Liver (tissue), 9 donors: ENCODE data around the gene WWP2. TPM values are rescaled to one million over a fixed set of nuclear protein-coding genes. Genes with fewer than 3 reads are reported as not detected.
"Not testable (repeated sequence)": the region's sequence is repeated elsewhere in the genome, so short reads cannot be mapped to it uniquely, and the experiment has no call there.

Experiments
- DNase-seq: peaks from one replicate; pipeline ENCODE4 v3.0.0-alpha.2; 2017; ENCODE audit warnings: low spot score
- H3K27ac ChIP-seq, 2 donors: one replicate each; pipeline ENCODE4 v1.7.0; 2013; ENCODE audit warnings: inconsistent platforms in 2 of 2, low read length in 2 of 2, control low read depth in 1 of 2, low read depth in 1 of 2, mild to moderate bottlenecking in 1 of 2
- H3K27me3 ChIP-seq, 4 donors: one replicate each; pipeline versions ENCODE4 v1.6.1 to v1.7.0; 2013; ENCODE audit warnings: low read length in 3 of 4, inconsistent platforms in 1 of 4, mild to moderate bottlenecking in 1 of 4, moderate library complexity in 1 of 4; ENCODE audit not compliant: control insufficient read depth in 4 of 4, insufficient read depth in 4 of 4
- H3K36me3 ChIP-seq, 4 donors: one replicate each; pipeline versions ENCODE4 v1.6.1 to v1.7.0; 2013; ENCODE audit warnings: low read length in 3 of 4, mild to moderate bottlenecking in 3 of 4, low read depth in 1 of 4, moderate library complexity in 1 of 4; ENCODE audit not compliant: control insufficient read depth in 4 of 4, insufficient read depth in 3 of 4
- H3K4me1 ChIP-seq, 4 donors: one replicate each; pipeline versions ENCODE4 v1.6.1 to v1.7.0; 2013; ENCODE audit warnings: low read length in 3 of 4, mild to moderate bottlenecking in 3 of 4, moderate library complexity in 1 of 4; ENCODE audit not compliant: control insufficient read depth in 4 of 4, insufficient read depth in 4 of 4
- H3K4me3 ChIP-seq, 3 donors: one replicate each; pipeline versions ENCODE4 v1.6.1 to v1.7.0; 2013; ENCODE audit warnings: low read length in 3 of 3, control low read depth in 1 of 3, low read depth in 1 of 3, mild to moderate bottlenecking in 1 of 3
- H3K9ac ChIP-seq, 2 donors: one replicate each; pipeline ENCODE4 v1.7.0; 2013; ENCODE audit warnings: low read length in 2 of 2, mild to moderate bottlenecking in 2 of 2, moderate library complexity in 2 of 2, control low read depth in 1 of 2, low read depth in 1 of 2
- H3K9me3 ChIP-seq, 4 donors: one replicate each; pipeline versions ENCODE4 v1.6.1 to v1.7.0; 2013; ENCODE audit warnings: low read length in 3 of 4; ENCODE audit not compliant: control insufficient read depth in 4 of 4
- ATF3 ChIP-seq: IDR thresholded peaks from 2 replicates; pipeline ENCODE4 v1.6.1; 2016; ENCODE audit warnings: antibody characterized with exemption
- EGR1 ChIP-seq, 2 donors: IDR thresholded peaks; 2 replicates each; pipeline ENCODE4 v1.6.1; 2016 to 2018; ENCODE audit warnings: antibody characterized with exemption in 2 of 2, low read depth in 2 of 2
- FOXA1 ChIP-seq: IDR thresholded peaks from 2 replicates; pipeline ENCODE4 v1.6.1; 2016; ENCODE audit warnings: antibody characterized with exemption
- FOXA2 ChIP-seq: IDR thresholded peaks from 2 replicates; pipeline ENCODE4 v1.6.1; 2016; ENCODE audit warnings: antibody characterized with exemption
- HNF4A ChIP-seq, 2 donors: conservative IDR thresholded peaks; 2 replicates each; pipeline ENCODE4 v1.6.1; 2016; ENCODE audit warnings: antibody characterized with exemption in 2 of 2, mild to moderate bottlenecking in 2 of 2
- HNF4G ChIP-seq: IDR thresholded peaks from 2 replicates; pipeline ENCODE4 v1.6.1; 2016; ENCODE audit warnings: antibody characterized with exemption
- JUND ChIP-seq, 2 donors: IDR thresholded peaks; 2 replicates each; pipeline ENCODE4 v1.6.1; 2016; ENCODE audit warnings: antibody characterized with exemption in 2 of 2
- MAX ChIP-seq: IDR thresholded peaks from 2 replicates; pipeline ENCODE4 v1.6.1; 2016; ENCODE audit warnings: antibody characterized with exemption
- NR2F2 ChIP-seq: IDR thresholded peaks from 2 replicates; pipeline ENCODE4 v1.6.1; 2016; ENCODE audit warnings: antibody characterized with exemption
- RAD21 ChIP-seq, 2 donors: IDR thresholded peaks; 2 replicates each; pipeline ENCODE4 v1.6.1; 2016; ENCODE audit warnings: antibody characterized with exemption in 2 of 2, mild to moderate bottlenecking in 2 of 2
- RXRA ChIP-seq, 2 donors: IDR thresholded peaks; 2 replicates each; pipeline ENCODE4 v1.6.1; 2017 to 2018; ENCODE audit warnings: antibody characterized with exemption in 2 of 2, mild to moderate bottlenecking in 1 of 2
- SP1 ChIP-seq: IDR thresholded peaks from 2 replicates; pipeline ENCODE4 v1.6.1; 2018; ENCODE audit warnings: antibody characterized with exemption, mild to moderate bottlenecking
- whole genome bisulfite sequencing: extraction: QIAGEN DNeasy Blood & Tissue Kit; methylation state at CpG from one replicate; pipeline ENCODE4 v1.1.7; 2013; 5-methylcytosine and 5-hydroxymethylcytosine counted together
- polyA plus RNA-seq, 2 donors: library from polyadenylated mRNA; stranded (reverse) in 1 of 2; unstranded in 1 of 2; fragments of 200-250 nt in 1 of 2; fragments of >200 nt in 1 of 2; fragmentation: Nextera tagmentation in 1 of 2; extraction: Ambion mirVana in 1 of 2; gene quantifications; one replicate each; pipeline versions ENCODE4 v1.2.1 to v1.2.3, GENCODE V29; 2013 to 2015
- total RNA-seq, 2 donors: library from RNA; depleted of rRNA; stranded (reverse); fragments of >200 nt; gene quantifications; one replicate each; pipeline ENCODE4 v1.2.3, GENCODE V29; 2014
- donor health status: healthy.
- donor health status: healthy.
- donor health status: healthy.
- donor health status: healthy.
- donor health status: healthy.

Gene WWP2
- total and polyA plus RNA-seq, 4 donors = 8.6 to 22.7 (median 13.6) TPM

- H3K9ac ChIP-seq = no peak overlapping the region
- no peaks in the 10 kb centered on the region for H3K27me3 ChIP-seq
- no peak overlapping the region for H3K27ac ChIP-seq
- peaks cover 0 to 8% (median 1%) of the 10 kb centered on the region in 4 donors for H3K4me1 ChIP-seq
- no peak for TF ChIP-seq RXRA (IDR thresholded peaks at IDR 0.05)
- no peak for TF ChIP-seq JUND (IDR thresholded peaks at IDR 0.05)
- no peak for TF ChIP-seq FOXA2
- no peak for TF ChIP-seq SP1
- TF ChIP-seq MAX = no peak
- no peak for TF ChIP-seq RAD21 (IDR thresholded peaks at IDR 0.05)
- no peak for TF ChIP-seq ATF3
- TF ChIP-seq FOXA1 = no peak
- TF ChIP-seq NR2F2 = no peak
- peaks cover 0 to 6% (median under 1%) of the 10 kb centered on the region in 4 donors for H3K36me3 ChIP-seq
- peaks cover 0 to 1% (median 0%) of the 10 kb centered on the region in 4 donors for H3K9me3 ChIP-seq
- WGBS = 89% methylated on average over 5 of the region's 5 CpGs
- H3K4me3 ChIP-seq = no peak overlapping the region
- no peak for DNase-seq
These were observed 51.9 kb downstream of the WWP2 start for GRCh38 chr16:69814078-69814477.

- H3K27ac ChIP-seq = no peak overlapping the region
- peaks cover 0 to 6% (median under 1%) of the 10 kb centered on the region in 4 donors for H3K36me3 ChIP-seq
- H3K4me3 ChIP-seq = no peak overlapping the region
- TF ChIP-seq HNF4A (conservative IDR thresholded peaks at IDR 0.05) = peak in 1 of 2 donors; percentile 14
- TF ChIP-seq SP1 = no peak
- no peak for TF ChIP-seq MAX
- no peak for TF ChIP-seq ATF3
- no peak for TF ChIP-seq FOXA2
- no peaks in the 10 kb centered on the region for H3K27me3 ChIP-seq
- H3K9me3 ChIP-seq = peaks cover 0 to 1% (median 0%) of the 10 kb centered on the region in 4 donors
- no peak overlapping the region for H3K9ac ChIP-seq
- DNase-seq = no peak
- WGBS = 69% methylated on average over 4 of the region's 4 CpGs
- peaks cover 0 to 8% (median 1%) of the 10 kb centered on the region in 4 donors for H3K4me1 ChIP-seq
These were observed 52.4 kb downstream of the WWP2 start for GRCh38 chr16:69814561-69814960.

GRCh38 chr16:69815216-69815883 is 53.2 kb downstream of the WWP2 start:
- not testable (repeated sequence) for H3K4me3 ChIP-seq, DNase-seq, H3K36me3 ChIP-seq, H3K4me1 ChIP-seq, H3K9me3 ChIP-seq, H3K27ac ChIP-seq, H3K9ac ChIP-seq, H3K27me3 ChIP-seq
- peak; percentile 75 to 85 for TF ChIP-seq HNF4A (conservative IDR thresholded peaks at IDR 0.05)
- peak; percentile 30 for TF ChIP-seq SP1
- peak; percentile 18 for TF ChIP-seq HNF4G
- 77% methylated on average over 15 of the region's 15 CpGs for WGBS

- Histone ChIP-seq H3K9ac (no peak overlapping the region), H3K9me3 (peaks cover 0 to 1% (median 0%) of the 10 kb centered on the region in 4 donors), H3K27me3 (no peaks in the 10 kb centered on the region), H3K27ac (no peak overlapping the region), H3K4me3 (no peak overlapping the region), H3K4me1 (peaks cover 0 to 9% (median 3%) of the 10 kb centered on the region in 4 donors), H3K36me3 (peaks cover 0 to 6% (median under 1%) of the 10 kb centered on the region in 4 donors)
- TF ChIP-seq EGR1 (IDR thresholded peaks at IDR 0.05; ENCODE audit: low read depth in 2 of 2) (no peak), SP1 (no peak)
- 99% methylated on average over 4 of the region's 4 CpGs for WGBS
- DNase-seq = no peak
These were observed 54.9 kb downstream of the WWP2 start for GRCh38 chr16:69816996-69817395.
